ENCODE measurements around the gene DBN1. TPM values are rescaled to one million over a fixed set of nuclear protein-coding genes. Genes with fewer than 3 reads are reported as not detected.
A peak's percentile ranks its signal among the peaks of the same experiment; 100 is the strongest.

Gene DBN1
- total and polyA plus RNA-seq, 2 of the 8 experiments (the other 6 are each of a cell fraction or from before 2014, with no cell fraction given): 168 to 333 TPM

DNA sequence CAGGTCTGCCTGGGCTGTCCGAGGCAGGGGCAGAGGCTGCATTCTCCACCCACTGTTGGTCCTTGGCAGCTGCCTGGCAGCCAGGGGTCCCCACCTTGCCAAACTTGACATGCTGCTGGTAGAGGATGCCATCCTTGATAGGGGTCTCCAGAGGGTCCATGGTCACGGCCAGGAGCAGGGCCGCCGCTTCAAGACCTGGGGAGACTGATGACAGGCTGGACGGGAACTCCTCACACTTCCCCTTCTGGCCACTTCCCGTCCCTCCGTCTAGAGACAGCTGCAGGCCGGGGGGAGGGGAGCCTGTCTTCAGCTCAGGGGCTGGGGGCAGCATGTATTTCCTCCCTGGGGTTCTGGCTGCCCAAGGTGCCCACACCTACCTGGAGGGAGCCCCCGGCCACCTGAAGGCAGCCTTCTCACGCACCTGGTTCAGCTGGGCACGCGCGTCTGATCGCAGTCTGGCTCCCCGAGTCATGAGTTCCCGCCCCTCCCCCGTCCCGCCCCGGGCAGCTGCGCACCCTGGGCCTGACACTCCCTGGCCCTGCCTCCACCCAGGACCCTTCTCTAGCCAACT lies 36.0 kb upstream of the DBN1 start, which contains the start of gene DOK3:
DOK3 (minus strand) TSS at position 446 of the 571 bp plus-strand sequence; CDS start at position 160, 286 bp downstream.
- CTCF ChIA-PET (ENCODE audit: partially characterized antibody): interaction anchor here (0.6 to 20.8 kb wide), 7 partner anchors 9 to 743 kb away, joined by 3 to 306 read pairs (median 3); partner anchors contain the start of gene PDLIM7
- H3K23ac ChIP-seq (ENCODE audit: insufficient read length): no peak within 1 kb of the TSS
- peak within 1 kb of the TSS; percentile 71 for H2BK5ac ChIP-seq (ENCODE audit: low read depth, low read length)

More for the DNA sequence above, 36.0 kb upstream of the DBN1 start, which contains the start of gene DOK3:
- Histone ChIP-seq H3K4me2 (ENCODE audit: insufficient read depth in 1 of 2, low read depth in 2 of 2, low read length in 2 of 2) (no peak within 1 kb of the TSS), H3K4me1 (replicated peaks in 1 of 4; ENCODE audit: control insufficient read depth in 3 of 4, insufficient read depth in 4 of 4, low read length in 3 of 4) (peaks cover 0 to 12% (median 9%) of the 10 kb centered on the region in 4 experiments; a peak in 5 of 7 replicates), H2BK12ac (ENCODE audit: low read depth, low read length) (no peak within 1 kb of the TSS; the same call in 1 of the 2 replicates), H4K8ac (ENCODE audit: extremely low read depth, insufficient read depth, low read length) (peak within 1 kb of the TSS; percentile 89; the same call in 1 of the 2 replicates), H2BK20ac (ENCODE audit: low read length) (no peak within 1 kb of the TSS), H3K14ac (ENCODE audit: insufficient read length) (no peak within 1 kb of the TSS), H2BK120ac (replicated peaks; ENCODE audit: low read depth, low read length) (no peak within 1 kb of the TSS), H3K4me3 (ENCODE audit: extremely low read depth in 1 of 4, insufficient read depth in 2 of 4, low read depth in 3 of 4, low read length in 4 of 4) (no peak within 1 kb of the TSS), H3K36me3 (ENCODE audit: control insufficient read depth in 2 of 4, insufficient read depth in 4 of 4, low read length in 3 of 4) (peaks cover 19 to 39% (median 36%) of the 10 kb centered on the region in 4 experiments), H3K56ac (replicated peaks; ENCODE audit: insufficient read length, low read depth, low read length) (no peak within 1 kb of the TSS), H3K79me2 (ENCODE audit: control insufficient read depth in 1 of 2, insufficient read depth in 2 of 2, low read length in 2 of 2) (no peaks in the 10 kb centered on the region), H3K27ac (ENCODE audit: low read depth, low read length) (no peak within 1 kb of the TSS), H4K91ac (replicated peaks; ENCODE audit: insufficient read length, low read length) (no peak within 1 kb of the TSS), H3K9ac (replicated peaks in 1 of 4; ENCODE audit: extremely low read depth in 1 of 4, low read depth in 3 of 4, low read length in 3 of 4) (no peak within 1 kb of the TSS), H4K20me1 (replicated peaks in 1 of 2; ENCODE audit: control insufficient read depth in 1 of 2, insufficient read depth in 2 of 2, low read length in 2 of 2) (peaks cover 0 to 17% of the 10 kb centered on the region in 2 experiments), H3K4ac (replicated peaks; ENCODE audit: insufficient read length, low read depth, low read length) (no peak within 1 kb of the TSS), H4K5ac (ENCODE audit: insufficient read length, low read depth, low read length) (no peak within 1 kb of the TSS), H2BK15ac (ENCODE audit: low read length) (0 out of 2 replicates have a peak within 1 kb of the TSS, but pooled peaks have one; percentile 29), H3K27me3 (replicated peaks in 1 of 4; ENCODE audit: control insufficient read depth in 3 of 4, extremely low read depth in 1 of 4, insufficient read depth in 3 of 4, low read length in 3 of 4) (no peaks in the 10 kb centered on the region), H3K18ac (ENCODE audit: extremely low read depth, low read length) (no peak within 1 kb of the TSS), H2AFZ (ENCODE audit: low read length) (no peak within 1 kb of the TSS), H3K79me1 (ENCODE audit: low read depth, low read length) (no peaks in the 10 kb centered on the region), H2AK5ac (ENCODE audit: low read depth, low read length) (0 out of 2 replicates have a peak within 1 kb of the TSS, but pooled peaks have one; percentile 75), H3K23me2 (ENCODE audit: low read depth, low read length) (no peaks in the 10 kb centered on the region), H3K9me3 (ENCODE audit: insufficient read depth in 2 of 2, low read depth in 1 of 2, low read length in 1 of 2) (no peaks in the 10 kb centered on the region)
- POLR2A ChIA-PET (ENCODE audit: partially characterized antibody): interaction anchor here (1.5 to 65.5 kb wide), 4 partner anchors 10 to 44 kb away, joined by 3 to 3349 read pairs (median 7); partner anchors contain the start of genes DBN1, FAM193B, PDLIM7 and PRR7
- no peak for DNase-seq (ENCODE audit: low read depth in 1 of 2, low spot score in 2 of 2)
- TF ChIP-seq RAD21 (IDR thresholded peaks at IDR 0.05 in 1 of 2, conservative IDR thresholded peaks at IDR 0.05 in 1 of 2; ENCODE audit: low read depth in 2 of 2, low read length in 2 of 2) (no peak), MAFK (IDR thresholded peaks at IDR 0.05; ENCODE audit: low read depth, low read length) (peak; percentile 6; the same call in 1 of the 2 replicates), BCL11A (IDR thresholded peaks at IDR 0.05; ENCODE audit: low read depth in 2 of 2, low read length in 2 of 2) (no peak)
- 85% methylated on average over 13 of the region's 20 CpGs; no CpG with 5 or more reads in 1 of the 2 experiments for WGBS, 2 experiments (ENCODE audit: extremely low coverage in 1 of 2, insufficient coverage in 1 of 2, insufficient read length in 1 of 2, insufficient replicate concordance in 2 of 2, low coverage in 1 of 2, low lambda C conversion rate in 2 of 2, missing lambda C conversion rate in 1 of 2)
- FAIRE-seq: no peak
